ENCODE data around the gene AGBL3. TPM values are rescaled to one million over a fixed set of nuclear protein-coding genes. Genes with fewer than 3 reads are reported as not detected.

AGBL3 gene
- total RNA-seq, 4 donors from 2014 or later: 0.35 to 3.6 (median 0.55) TPM

- 76 to 86% methylated on average over 4 of the region's 4 CpGs for WGBS, 2 donors
- peak overlapping the region in 2 of 4 donors; percentile 18 to 40 for H3K27ac ChIP-seq
- intact Hi-C loops (cut with DNase I): no loop called here
These were observed 38.1 kb upstream of the AGBL3 start for GRCh38 chr7:134948246-134948645.

GRCh38 chr7:134948736-134949135, 37.6 kb upstream of the AGBL3 start:
- H3K27ac ChIP-seq: peak overlapping the region in 3 of 4 donors; percentile 17 to 40 (median 18)
- intact Hi-C loops (cut with DNase I): no loop called here

More at GRCh38 chr7:134948246-134948645, 38.1 kb upstream of the AGBL3 start:
- TF ChIP-seq CTCF (IDR thresholded peaks at IDR 0.05) (no peak), POLR2A (IDR thresholded peaks at IDR 0.05) (no peak)
- Histone ChIP-seq H3K36me3 (peaks cover 0 to 88% (median 16%) of the 10 kb centered on the region in 3 donors), H3K27me3 (no peaks in the 10 kb centered on the region), H3K4me1 (peaks cover 0 to 6% (median 5%) of the 10 kb centered on the region in 3 donors), H3K4me3 (no peak overlapping the region), H3K9me3 (no peaks in the 10 kb centered on the region)
- no peak for DNase-seq

GRCh38 chr7:134949171-134949570, 37.1 kb upstream of the AGBL3 start:
- H3K36me3 ChIP-seq: peaks cover 0 to 93% (median 17%) of the 10 kb centered on the region in 3 donors

More at GRCh38 chr7:134948736-134949135, 37.6 kb upstream of the AGBL3 start:
- 73 to 92% methylated on average over 1 of the region's 1 CpG for WGBS, 2 donors
- H3K9me3 ChIP-seq: no peaks in the 10 kb centered on the region
- peaks cover 0 to 6% (median 5%) of the 10 kb centered on the region in 3 donors for H3K4me1 ChIP-seq
- peaks cover 0 to 89% (median 17%) of the 10 kb centered on the region in 3 donors for H3K36me3 ChIP-seq
- TF ChIP-seq CTCF (IDR thresholded peaks at IDR 0.05) (no peak), POLR2A (IDR thresholded peaks at IDR 0.05) (no peak)
- no peak overlapping the region for H3K4me3 ChIP-seq
- DNase-seq: no peak
- H3K27me3 ChIP-seq: no peaks in the 10 kb centered on the region

GRCh38 chr7:134954197-134955082, 31.9 kb upstream of the AGBL3 start:
- WGBS, 2 donors: 49% methylated on average over 9 of the region's 9 CpGs

More at GRCh38 chr7:134949171-134949570, 37.1 kb upstream of the AGBL3 start:
- TF ChIP-seq CTCF (IDR thresholded peaks at IDR 0.05) (no peak), POLR2A (IDR thresholded peaks at IDR 0.05) (no peak)
- Histone ChIP-seq H3K4me1 (peaks cover 0 to 6% (median 5%) of the 10 kb centered on the region in 3 donors), H3K27me3 (no peaks in the 10 kb centered on the region), H3K9me3 (no peaks in the 10 kb centered on the region), H3K4me3 (no peak overlapping the region), H3K27ac (peak overlapping the region in 3 of 4 donors; percentile 17 to 40 (median 18))
- intact Hi-C loops (cut with DNase I): no loop called here
- no peak for DNase-seq
- 70 to 73% methylated on average over 3 of the region's 3 CpGs for WGBS, 2 donors

More at GRCh38 chr7:134954197-134955082, 31.9 kb upstream of the AGBL3 start:
- Histone ChIP-seq H3K36me3 (peaks cover 0 to 94% (median 26%) of the 10 kb centered on the region in 3 donors), H3K27ac (peak overlapping the region in 1 of 4 donors; percentile 17), H3K9me3 (no peaks in the 10 kb centered on the region), H3K27me3 (no peaks in the 10 kb centered on the region), H3K4me1 (no peaks in the 10 kb centered on the region), H3K4me3 (no peak overlapping the region)
- intact Hi-C loops (cut with DNase I): loop anchor here (10.0 kb wide), 1 partner anchor 260 kb away; no protein-coding TSS in a partner anchor
- TF ChIP-seq CTCF (IDR thresholded peaks at IDR 0.05): peak in 5 of 6 experiments; percentile 44 to 68 (median 60)
- TF ChIP-seq POLR2A (IDR thresholded peaks at IDR 0.05): no peak
- DNase-seq: no peak
